Dermis microvascular lymphatic vessel endothelial cell (primary cell): Measurements from ENCODE around the gene PDK2. TPM values are rescaled to one million over a fixed set of nuclear protein-coding genes. Genes with fewer than 3 reads are reported as not detected.

Experiments
- DNase-seq, 2 donors: peaks; one replicate each; pipeline versions ENCODE4 v3.0.0 to v3.0.0-alpha.2; 2010; ENCODE audit warnings: low read depth in 2 of 2
- total RNA-seq: library from RNA; depleted of rRNA; stranded (reverse); fragments of >200 nt; gene quantifications from 2 replicates; pipeline ENCODE4 v1.2.1, GENCODE V29; 2014

The PDK2 gene
- total RNA-seq, 1 donor from 2014 or later = 8.0 TPM

DNA sequence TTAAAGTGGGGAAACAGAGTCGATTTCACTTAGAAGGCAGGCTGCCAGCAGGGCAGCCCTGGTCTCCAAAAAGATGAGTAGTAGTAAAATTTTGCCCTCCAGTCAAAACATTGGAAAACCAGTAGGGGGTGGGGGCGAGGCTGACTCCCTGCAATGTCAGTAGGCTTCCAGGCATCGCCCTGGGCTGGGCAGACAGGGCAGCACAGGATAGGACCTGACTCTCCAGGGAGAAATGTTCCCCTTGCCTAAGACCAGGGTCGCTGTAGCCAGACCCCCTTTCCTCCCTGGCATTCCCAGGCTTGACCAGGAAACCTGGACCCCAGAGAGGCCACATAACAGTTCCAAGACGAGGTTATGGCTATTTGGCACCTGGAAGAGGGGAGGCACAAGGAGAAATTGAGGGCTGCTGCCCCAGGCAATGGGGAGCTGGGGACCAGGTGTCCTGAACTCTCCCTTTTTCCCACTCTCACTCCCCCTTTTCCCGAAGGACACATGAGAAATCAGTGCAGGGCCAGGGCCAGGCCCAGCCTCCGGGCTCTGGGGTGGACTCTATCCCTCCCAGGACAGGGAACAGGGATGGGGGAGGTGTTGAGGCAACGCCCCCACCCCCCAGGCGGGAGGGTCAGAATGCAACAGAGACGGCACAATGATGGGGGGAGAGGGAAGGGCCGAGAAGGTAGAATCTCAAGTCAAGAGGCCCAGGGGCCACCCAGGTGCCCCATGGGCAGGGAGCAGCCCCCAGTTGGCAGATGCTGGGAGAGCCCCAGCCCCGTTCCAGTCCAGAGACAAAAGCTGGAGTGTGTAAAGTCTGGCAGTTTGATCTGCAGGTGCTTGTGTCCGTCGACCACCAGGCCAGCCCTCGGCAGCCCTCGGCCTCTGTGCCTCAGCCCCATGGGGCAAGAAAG, 39.3 kb downstream of the PDK2 start:
- no peak for DNase-seq

DNA sequence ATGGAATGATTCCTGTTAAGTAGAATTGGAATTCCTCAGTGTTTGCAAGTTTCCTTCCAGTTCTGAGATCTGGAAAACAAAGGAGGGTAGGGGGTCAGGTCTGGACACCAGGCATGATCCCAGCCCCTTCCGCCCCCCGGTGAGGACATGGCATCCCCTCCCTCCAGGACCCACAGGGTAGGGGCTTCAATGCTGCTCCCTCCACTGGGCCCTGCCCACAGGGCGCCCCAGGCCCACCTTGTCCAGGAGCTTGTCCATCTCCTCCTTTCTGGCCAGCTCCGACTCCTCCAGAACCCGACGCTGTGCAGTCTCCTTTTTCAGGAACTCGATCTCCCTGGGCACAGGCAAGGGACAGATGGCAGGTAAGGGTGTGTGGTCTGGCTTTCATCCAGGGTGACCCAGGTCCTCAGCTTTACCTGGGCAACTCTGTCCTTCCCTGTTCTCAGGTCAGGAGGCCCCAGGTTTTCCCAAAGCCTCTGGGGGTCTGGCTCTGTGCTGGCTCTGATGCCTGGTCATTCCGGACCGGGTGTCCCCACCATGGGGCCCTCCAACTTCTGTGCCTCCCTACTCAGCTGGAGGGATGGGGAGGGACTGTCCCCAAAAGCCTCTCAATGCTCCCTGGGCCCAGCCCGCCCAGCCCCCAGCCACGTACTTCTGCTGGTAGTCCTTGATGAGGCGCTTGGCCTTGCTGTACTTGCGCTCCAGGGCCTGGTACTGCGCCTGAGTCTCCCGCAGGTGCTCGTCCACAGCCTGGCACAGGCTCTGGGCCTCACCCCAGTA, 40.4 kb downstream of the PDK2 start:
- no peak for DNase-seq

DNA sequence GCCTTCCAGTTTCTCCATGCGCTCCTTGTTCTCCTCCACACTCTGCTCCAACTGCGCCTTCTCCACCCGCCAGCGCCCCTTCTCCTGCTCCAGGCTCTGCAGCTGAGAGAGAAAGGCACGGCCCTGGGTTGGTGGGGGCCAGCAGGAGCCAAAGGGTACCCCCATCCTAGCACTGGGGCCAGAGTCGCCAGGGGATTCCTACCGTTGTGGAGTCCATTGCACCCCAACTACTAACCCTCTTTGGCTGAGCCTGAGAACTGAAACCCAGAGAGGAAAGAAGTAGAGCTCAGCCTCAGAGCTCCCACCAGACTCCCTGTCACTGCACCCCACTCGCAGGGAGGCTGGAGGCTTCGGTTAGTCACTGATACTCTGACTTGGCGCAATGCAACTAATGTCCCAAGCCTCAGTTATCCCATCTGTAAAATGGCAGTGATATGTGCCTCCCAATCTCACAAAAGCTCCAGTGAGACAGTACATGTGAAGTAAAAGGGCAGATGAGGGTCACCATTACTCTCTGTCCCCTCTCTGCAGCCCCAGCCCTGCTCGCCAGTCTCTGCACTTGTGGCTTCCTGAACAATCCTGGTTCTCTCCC, 41.0 kb downstream of the PDK2 start:
- DNase-seq = no peak

DNA sequence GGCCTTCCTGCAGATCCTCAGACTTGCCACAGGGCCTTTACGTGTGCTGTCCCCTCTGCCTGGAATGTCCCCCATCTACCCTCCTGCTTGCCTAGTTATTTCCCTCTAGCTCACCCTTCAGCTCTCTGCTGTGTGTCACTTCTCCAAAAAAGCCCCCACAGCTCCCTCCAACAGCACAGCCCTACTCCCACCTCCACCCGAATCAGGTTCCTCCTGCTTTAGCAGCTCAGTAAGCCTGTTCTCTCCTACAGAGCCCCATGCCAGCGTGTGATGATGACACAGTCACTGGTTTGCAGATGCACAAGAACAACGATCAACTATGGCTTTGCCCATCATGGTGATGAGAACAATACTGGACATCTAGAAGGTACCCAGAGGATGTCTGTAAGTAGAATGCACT, 41.9 kb downstream of the PDK2 start:
- no peak for DNase-seq

DNA sequence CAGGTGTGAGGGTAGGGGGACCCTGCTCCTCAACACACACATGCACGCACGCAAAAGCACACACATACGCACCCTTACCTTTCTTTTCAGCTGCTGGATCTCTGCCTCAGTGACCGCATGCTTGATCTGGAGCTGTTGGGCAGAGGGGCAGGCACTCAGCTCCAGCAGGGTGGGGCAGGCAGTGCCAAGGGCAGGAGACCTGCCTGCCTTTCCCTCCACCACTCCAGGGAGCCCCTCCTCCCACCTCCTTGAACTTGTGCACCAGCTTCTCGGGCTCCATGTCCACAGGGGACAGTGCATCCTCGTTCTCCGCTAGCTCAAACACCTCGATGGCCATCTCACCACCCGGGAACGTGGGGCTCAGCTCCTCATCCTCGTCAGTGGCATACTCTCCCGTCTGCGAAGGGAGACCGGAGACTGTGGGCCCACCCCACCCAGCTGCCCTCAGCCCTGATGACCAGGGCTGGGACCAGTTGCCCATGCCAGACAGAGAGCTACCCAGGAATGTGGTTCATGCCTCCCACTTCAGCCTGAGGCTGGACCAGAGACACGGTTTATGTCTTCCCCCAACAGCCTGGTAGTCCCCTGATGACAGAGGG, 44.1 kb downstream of the PDK2 start:
- DNase-seq = no peak

DNA sequence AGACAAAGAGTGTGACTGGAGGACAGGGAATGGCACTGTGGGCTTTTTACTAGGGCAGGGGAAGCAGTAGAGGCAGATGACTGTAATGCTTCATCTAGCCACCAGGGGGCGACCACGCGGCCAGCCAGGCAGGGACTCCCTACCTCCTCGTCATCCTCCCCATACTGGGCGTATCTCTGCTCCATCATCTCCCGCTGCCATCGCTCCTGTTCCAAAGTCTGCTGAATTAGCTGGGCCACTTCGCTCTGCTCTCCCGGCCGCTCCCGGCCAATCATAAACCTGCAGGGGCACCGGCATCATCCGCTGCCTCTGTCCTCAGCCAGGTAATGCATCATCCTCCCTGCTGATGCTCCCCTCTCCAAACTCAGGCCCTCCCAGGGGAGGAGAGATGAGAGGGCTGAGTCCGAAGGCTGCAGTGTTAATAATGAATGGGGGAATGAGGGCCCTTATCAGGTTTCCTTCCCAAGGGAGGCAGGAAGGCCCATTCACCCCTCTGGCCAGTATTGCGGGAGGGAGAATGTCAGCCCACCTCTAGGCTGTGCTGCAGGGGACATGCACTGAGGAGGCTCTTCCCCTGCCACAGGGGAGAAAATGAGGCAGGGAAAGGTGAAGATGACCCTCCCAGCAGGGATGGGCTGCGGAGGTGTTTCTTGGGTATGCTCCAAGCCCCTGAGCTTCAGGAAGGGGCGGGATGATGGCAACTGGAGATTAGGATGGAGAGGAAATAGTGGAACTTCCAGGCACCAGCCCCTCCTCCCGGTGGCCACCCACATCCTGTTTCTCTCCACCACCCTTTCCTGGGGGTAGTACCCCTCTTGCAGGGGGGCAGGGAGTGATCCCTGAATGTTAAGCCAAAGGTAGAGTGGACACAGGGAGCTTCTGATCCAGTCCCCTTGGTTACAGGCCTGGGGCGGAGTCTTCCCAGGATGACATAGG, 45.1 kb downstream of the PDK2 start:
- peak; percentile 64 to 84 for DNase-seq

DNA sequence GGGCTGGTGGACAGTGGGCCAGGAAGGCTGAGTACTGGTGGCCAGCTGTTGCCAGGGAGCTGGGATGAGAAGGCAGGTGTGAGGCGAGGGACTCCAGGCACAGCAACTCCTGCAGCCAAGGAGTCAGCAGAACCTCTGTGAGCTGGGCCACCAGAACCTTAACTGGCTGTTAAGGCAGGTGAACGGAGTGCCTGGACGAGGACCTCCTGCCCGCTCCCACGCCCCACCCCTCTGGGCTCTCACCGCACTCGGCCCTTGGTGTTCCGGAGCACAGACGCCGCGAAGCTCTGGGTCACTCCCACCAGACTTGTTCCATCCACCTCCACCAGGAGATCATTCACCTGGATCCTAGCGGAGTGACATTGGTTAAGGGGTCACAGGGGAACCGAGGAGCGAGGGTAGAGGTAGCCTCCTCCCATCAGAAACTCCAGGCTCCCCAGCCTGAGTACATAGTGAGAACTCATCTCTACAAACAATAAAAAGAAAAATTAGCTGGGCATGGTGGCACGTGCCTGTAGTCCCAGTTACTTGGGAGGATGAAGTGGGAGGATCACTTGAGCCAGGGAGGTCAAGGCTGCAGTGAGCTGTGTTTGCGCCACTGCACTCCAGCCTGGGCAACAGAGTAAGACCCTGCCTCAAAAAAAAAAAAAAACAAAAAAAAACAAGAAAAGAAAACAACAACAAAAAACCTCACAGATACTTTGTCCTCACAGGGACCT, 46.0 kb downstream of the PDK2 start:
- no peak for DNase-seq

DNA sequence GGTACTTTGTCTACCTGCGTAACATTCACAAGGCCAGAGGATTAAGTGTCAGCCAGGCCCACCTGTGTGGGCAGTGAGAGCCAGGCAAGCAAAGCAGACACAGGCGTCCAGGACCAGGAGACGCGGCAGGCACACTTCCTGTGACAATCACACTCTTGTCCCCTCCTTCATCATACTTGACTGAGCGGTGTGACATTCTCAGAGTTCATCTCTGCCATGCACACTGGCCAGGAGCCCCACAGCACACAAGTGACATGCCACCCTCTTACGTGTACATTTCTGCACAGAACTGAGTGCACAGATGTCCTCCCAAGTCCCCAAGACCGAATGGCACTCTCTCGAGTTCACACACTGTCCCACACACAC, 46.6 kb downstream of the PDK2 start:
- DNase-seq = no peak

DNA sequence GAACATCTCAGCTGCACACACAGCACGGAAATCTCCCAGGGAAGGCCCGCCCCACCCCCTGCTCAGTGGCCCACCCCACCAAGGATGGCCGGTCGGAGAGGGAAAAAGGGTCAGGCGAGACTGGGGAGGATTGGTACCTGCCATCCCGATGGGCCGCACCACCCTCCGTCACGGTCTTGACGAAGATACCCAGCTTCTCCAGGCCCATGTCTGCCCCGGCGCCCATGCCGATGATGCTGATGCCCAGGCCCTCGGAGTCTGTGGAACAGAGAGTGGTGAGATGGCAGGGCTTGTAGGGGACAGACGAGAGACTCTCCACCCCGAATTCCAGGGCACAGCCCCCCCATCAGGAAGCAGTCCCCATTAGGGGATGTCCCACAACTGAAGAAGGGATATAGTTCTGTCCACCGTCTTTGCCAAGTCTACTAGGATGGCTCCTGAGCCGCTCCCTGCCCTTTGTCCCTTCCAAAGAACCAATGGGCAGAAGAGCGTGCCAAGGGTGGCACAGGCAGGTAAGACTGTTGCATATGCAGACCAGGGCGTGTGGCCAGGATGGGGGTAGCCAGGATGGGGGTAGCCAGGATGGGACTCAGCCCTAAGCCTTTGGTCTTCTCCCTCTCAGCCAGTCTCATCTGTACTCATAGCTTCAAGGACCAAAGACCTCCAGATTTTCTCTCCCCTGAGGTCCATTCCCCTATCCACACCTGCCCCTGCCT, 48.5 kb downstream of the PDK2 start:
- DNase-seq = no peak

DNA sequence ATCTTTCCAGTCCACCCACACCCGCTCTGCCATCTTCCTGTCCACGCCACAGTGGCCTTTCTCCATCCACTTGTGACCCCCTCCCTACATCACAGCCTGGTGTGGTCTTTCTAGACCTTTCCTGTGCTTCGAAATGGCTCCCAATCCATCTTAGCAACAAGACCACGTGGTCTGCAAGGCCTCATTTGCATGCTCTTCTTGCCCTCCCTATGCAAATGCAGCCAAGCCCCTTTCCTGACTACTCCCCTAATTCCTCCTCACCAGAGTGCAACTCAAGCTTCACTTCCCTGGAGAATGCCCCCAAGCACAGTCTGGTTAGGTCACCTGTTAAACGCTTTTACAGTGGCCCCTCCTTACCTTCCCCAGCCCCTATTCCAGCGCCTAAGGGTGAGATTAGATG, 49.2 kb downstream of the PDK2 start:
- no peak for DNase-seq

DNA sequence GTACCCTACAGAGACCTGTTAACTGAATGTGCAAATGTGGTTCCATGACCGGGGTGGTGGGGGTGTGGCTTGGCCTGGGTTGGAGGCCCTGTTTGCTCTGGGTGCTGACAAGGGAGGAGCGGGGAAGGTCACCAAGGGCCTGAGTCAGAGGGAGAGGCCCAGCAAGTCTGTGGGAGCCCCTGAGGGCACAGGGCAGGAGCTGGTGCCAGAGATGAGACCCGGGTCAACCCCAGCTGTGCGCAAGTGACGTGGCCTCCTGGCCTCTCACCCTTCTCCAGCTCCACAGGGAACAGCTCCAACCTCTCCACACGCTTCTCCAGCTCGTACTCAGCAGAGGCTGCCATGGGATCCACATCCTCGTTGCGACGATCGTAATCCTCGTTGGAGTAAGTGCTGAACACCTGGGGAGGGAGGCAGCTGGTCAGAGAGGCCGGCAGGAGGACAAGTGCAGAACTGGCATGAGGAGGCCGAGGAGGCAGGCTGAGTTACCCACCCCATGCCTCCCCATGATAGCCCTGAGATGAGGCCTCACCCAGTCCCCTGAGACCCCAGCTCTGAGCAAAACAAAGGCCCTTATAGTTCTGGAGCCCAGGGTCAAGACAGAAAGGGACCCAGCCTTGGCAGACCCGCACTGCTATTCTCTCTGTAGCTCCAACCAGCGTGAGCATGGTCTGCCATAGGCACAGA, 49.8 kb downstream of the PDK2 start:
- no peak for DNase-seq

DNA sequence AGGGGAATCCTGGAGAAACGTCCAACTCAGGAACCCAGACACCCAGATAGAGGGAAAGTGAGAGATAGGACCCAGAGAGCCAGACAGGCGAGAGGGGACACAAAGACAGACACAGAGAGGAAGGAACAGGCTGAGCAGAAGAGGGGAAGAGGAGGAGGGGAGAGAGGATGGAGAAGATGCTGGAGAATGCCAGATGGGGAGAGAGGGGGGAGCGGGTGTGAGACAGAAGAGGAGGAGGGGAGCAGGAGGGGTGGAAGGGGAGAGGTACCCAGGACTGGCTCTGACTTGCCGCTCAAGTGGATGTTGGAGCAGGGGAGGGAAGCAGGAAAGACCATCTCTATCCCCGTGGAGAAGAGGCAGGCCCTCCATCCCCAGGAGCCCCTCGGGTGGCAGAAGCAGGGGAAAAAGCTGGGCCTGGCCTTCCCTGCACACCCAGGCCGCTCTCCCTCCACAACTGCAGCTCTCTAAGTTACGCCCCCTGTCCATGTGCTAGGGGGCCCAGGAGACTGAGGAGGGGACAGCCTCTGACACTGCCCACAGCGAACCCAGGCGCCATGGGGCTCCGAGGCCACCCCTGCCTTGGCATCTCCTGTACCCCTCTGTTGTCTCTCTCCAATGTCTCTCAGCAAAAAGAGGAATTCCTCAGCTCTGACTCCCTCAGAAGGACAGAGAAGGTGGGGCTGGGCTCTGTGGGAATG, 50.5 kb downstream of the PDK2 start:
- DNase-seq = no peak

DNA sequence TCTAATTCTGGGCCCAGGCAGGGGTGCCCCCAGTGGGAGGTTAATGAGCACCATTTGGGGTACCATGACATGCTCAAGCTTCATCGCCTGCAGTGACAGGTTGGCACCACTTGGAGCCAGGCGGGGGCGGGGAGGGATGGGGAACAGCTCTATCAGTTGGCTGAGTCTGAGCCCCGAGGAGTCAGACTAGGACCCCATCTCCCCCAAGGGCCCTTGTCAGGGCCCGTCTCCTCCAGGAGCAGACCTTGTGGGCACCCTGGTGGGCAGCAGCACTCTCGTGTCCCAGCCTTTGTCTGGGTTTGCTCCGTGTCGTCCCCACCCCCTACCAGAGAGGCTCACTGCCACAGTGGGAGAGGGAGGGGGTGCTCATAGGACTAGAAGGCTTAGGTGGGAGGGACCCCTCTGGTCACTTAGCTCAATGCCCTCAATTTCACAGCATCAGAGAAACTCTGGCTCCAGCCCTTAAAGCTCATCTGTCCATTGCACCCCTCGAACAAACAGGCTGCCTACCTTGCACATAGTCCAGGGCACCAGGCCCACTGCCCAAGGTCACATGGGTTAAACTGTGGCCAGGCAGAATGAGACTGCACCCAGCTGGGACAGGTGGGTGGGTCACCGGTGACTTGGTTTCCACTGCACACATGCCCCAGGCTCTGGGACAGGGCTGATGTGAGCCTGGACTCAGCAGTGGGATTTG, 51.2 kb downstream of the PDK2 start:
- no peak for DNase-seq

DNA sequence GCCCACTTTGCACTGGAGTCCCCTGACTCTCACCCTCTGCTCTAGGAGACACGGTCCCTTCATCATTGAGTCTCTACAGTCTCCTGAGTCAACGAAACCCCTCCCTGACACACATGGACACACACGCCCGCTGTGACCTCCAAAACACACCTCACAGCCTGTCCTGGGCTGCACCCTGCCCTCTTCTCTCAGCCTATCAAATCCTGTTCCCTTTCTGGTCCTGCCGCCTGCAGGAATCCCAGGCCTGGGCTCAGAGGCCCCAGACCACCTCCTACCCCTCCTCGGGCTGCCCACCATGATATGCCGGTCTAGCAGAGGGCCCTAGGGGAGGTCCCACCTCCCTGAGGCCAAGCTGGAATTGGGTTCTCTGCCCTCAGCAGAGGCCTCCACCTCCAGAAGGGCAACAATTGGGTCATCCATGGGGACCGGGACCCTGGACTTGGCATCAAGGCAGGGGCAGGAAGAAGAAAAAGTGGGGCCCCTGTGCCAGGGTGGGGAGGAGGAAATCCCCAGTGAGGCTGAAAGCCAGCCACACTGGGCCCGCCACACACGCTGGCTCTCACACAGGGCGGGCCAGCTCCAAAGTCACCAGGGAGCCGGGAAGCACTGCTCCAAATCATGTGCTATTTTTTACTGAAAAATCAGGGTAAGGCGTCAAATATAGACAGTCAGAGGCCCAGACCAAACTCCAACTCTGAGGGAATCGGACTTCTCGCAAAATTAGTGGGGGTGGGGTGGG, 51.9 kb downstream of the PDK2 start:
- no peak for DNase-seq

DNA sequence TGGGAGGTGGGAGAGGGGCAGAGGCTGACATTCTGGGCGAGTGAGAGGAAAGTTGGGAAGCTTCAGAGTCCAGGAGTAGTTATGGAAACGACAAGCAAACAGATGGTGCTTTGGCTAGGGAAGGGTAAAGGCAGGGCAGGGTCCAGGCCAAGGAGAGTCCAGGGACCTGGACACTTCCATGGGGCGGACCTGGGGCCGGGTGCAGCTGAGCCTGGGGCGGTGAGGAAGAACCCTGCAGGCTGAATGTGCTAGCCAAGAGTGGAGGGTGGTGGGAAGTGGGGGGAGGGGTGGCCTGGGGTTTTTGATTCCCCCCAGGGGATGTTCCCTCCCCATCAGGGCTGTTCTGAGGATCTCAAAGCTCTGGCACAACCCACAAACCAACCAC, 52.7 kb downstream of the PDK2 start:
- no peak for DNase-seq

DNA sequence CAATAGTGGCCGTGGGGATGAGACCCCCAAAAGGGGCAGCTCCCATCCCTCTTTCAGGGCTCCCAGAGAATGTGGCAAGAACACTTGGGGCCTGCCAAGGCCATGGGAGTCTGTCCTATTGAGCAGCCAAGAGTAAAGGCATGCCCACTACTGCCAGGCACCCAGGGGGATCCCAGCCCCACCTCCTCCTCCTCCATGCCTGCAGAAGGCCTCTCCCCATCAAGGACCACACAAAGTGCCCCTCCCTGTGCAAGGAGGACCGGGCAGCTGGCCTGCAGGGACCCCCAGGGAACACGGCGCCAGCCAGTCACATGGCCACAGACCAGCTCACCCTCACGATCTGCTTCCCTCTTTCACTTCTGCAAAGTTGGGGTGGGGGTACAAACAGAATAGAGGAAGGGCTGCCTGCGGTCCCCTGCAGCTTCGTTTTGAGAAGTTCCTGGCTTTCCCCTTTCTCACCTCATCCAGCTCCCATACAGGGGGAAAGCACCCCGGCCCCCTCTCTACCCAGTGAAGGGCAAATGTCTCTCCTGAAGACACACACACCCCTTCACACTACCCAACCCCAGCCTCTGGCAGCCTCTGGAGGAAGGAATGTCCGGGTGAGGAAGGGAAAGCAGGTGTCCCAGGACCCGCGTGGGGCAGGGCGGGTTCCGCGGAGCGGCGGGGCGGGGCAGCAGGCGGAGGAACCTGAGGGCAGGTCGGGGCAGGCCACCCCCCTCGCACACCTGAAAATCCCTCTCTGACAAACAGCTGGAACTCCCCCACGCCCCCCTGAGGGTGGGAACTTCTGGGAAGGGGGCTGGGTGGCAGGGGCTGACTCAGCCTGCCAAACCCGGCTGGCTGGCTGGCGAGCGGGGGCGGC, 53.3 kb downstream of the PDK2 start:
- peak in 1 of 2 donors; percentile 38 for DNase-seq
